HFFc6 (cell line): ENCODE results near the gene SLC35A1. TPM values are rescaled to one million over a fixed set of nuclear protein-coding genes. Genes with fewer than 3 reads are reported as not detected.

Experiments
- DNase-seq: peaks from one replicate; pipeline ENCODE4 v3.0.0-alpha.2; 2018
- H3K27ac Mint-ChIP-seq: 2 replicates; pipeline ENCODE4 v1.8.0; 2020; ENCODE audit warnings: mild to moderate bottlenecking, mixed read lengths
- H3K27me3 Mint-ChIP-seq: 2 replicates; pipeline ENCODE4 v1.8.0; 2021; ENCODE audit warnings: mild to moderate bottlenecking, moderate library complexity, mixed read lengths; ENCODE audit not compliant: insufficient read depth
- H3K36me3 Mint-ChIP-seq: 2 replicates; pipeline ENCODE4 v1.8.0; 2021; ENCODE audit warnings: low read depth, mixed read lengths
- H3K4me1 Mint-ChIP-seq: 2 replicates; pipeline ENCODE4 v1.8.0; 2020; ENCODE audit warnings: low read depth, mixed read lengths
- H3K4me3 Mint-ChIP-seq: 2 replicates; pipeline ENCODE4 v1.8.0; 2020; ENCODE audit warnings: mild to moderate bottlenecking, moderate library complexity, mixed read lengths
- H3K9me3 Mint-ChIP-seq: 2 replicates; pipeline ENCODE4 v1.8.0; 2020; ENCODE audit warnings: mild to moderate bottlenecking, mixed read lengths
- CTCF ChIP-seq: fragments of 200-600 bp; sonication (generic); IDR thresholded peaks from 2 replicates; pipeline ENCODE4 v1.5.0; 2021; ENCODE audit warnings: antibody characterized with exemption, mild to moderate bottlenecking
- long read RNA-seq: library from polyadenylated mRNA; unstranded; transcript quantifications from one replicate; pipeline ENCODE4 v2.0.0, GENCODE V29; 2019
- total RNA-seq, 6 experiments: library from RNA; stranded (reverse); fragmentation: NEBNext Ultra II Directional; extraction: Animal tissue kit (Norgen Biotek cat#: 25700); gene quantifications; 2 replicates in 1 of 6; 3 replicates in 5 of 6; pipeline ENCODE4 v1.2.3, GENCODE V29; 2021

SLC35A1 gene
- total RNA-seq: 10 to 100 TPM; 11.8 to 14.9 (median 13.9) TPM
- long read RNA-seq, transcript SLC35A1-201 (8 exons, 1,851 nt): major isoform, 22 of 23 reads
- long read RNA-seq, partial matches to known transcripts: 1 of 23 reads
- long read RNA-seq, other reads (novel, unspliced or antisense): 0 of 23 reads

- peak; percentile 71 for DNase-seq
- Mint-ChIP-seq H3K4me1 (peaks cover 30% of the 10 kb centered on the region), H3K27ac (peak within 1 kb of the TSS; percentile 94), H3K27me3 (peaks cover 2% of the 10 kb centered on the region; the same call in 1 of the 2 replicates), H3K36me3 (peaks cover 1% of the 10 kb centered on the region; the same call in 1 of the 2 replicates), H3K4me3 (peak within 1 kb of the TSS; percentile 100), H3K9me3 (no peaks in the 10 kb centered on the region)
- peak; percentile 71 for TF ChIP-seq CTCF
Observed at GRCh38 chr6:87472525-87473418, at the start of gene SLC35A1. Gene SLC35A1 (plus strand): TSS chr6:87472974. CDS start chr6:87473004, 30 bp downstream.

- no peaks in the 10 kb centered on the region for H3K9me3 Mint-ChIP-seq
- TF ChIP-seq CTCF: no peak
- DNase-seq: no peak
- H3K4me1 Mint-ChIP-seq: no peaks in the 10 kb centered on the region
- H3K4me3 Mint-ChIP-seq: no peak overlapping the region
- no peak overlapping the region for H3K27ac Mint-ChIP-seq
- H3K36me3 Mint-ChIP-seq: no peaks in the 10 kb centered on the region
- H3K27me3 Mint-ChIP-seq: peaks cover 6% of the 10 kb centered on the region
Observed at GRCh38 chr6:87426789-87427188, 46.0 kb upstream of the SLC35A1 start.

- Mint-ChIP-seq H3K27ac (no peak overlapping the region), H3K9me3 (no peaks in the 10 kb centered on the region), H3K27me3 (peaks cover 5% of the 10 kb centered on the region), H3K4me3 (no peak overlapping the region), H3K4me1 (no peaks in the 10 kb centered on the region), H3K36me3 (no peaks in the 10 kb centered on the region)
- no peak for DNase-seq
- TF ChIP-seq CTCF: no peak
Observed at GRCh38 chr6:87430499-87430898, 42.3 kb upstream of the SLC35A1 start.

- Mint-ChIP-seq H3K4me3 (no peak overlapping the region), H3K27ac (no peak overlapping the region), H3K4me1 (no peaks in the 10 kb centered on the region), H3K9me3 (no peaks in the 10 kb centered on the region), H3K36me3 (no peaks in the 10 kb centered on the region), H3K27me3 (no peaks in the 10 kb centered on the region; the same call in none of the 2 replicates)
- TF ChIP-seq CTCF: no peak
- no peak for DNase-seq
Observed at GRCh38 chr6:87431263-87431662, 41.5 kb upstream of the SLC35A1 start.

- Mint-ChIP-seq H3K27ac (no peak overlapping the region), H3K36me3 (no peaks in the 10 kb centered on the region), H3K9me3 (no peaks in the 10 kb centered on the region), H3K4me3 (no peak overlapping the region), H3K4me1 (no peaks in the 10 kb centered on the region), H3K27me3 (peaks cover 2% of the 10 kb centered on the region)
- peak; percentile 26 for DNase-seq
- TF ChIP-seq CTCF: no peak
Observed at GRCh38 chr6:87436435-87436834, 36.3 kb upstream of the SLC35A1 start.
